ENCODE data around the gene FAM124A.

The FAM124A gene

DNA sequence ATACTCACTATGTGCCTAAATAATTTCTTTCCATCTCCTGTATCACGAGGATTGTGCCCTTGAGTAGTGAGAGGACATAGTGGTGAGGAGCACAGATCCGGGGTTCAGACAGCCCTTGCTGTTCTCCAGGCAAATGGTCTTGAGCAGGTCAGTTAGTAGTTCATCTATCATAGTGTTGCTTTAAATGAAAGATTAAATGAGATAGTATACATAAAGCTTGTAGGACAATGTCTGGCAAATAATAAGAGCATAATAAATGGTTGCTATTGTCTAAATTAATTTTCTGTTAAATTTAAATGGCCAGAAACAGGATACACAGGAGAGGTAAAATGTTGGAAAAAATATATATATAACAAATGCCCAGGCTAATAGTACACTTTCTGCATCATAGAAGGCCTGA, 23.4 kb downstream of the FAM124A start:
- Histone ChIP-seq H3K4me2 (ENCODE audit: low read length) (no peak overlapping the region), H3K36me3 (ENCODE audit: control insufficient read depth, insufficient read depth, low read length) (no peaks in the 10 kb centered on the region), H2AFZ (no peak overlapping the region), H3K79me2 (no peaks in the 10 kb centered on the region), H3K4me3 (ENCODE audit: low read depth, low read length) (no peak overlapping the region), H3K9me3 (ENCODE audit: control insufficient read depth, low read length) (no peaks in the 10 kb centered on the region), H3K27me3 (ENCODE audit: control insufficient read depth, insufficient read depth, low read length) (no peaks in the 10 kb centered on the region), H3K9ac (no peak overlapping the region), H3K27ac (no peak overlapping the region), H3K4me1 (peaks cover 10% of the 10 kb centered on the region)
- TF ChIP-seq, protein P1, sequence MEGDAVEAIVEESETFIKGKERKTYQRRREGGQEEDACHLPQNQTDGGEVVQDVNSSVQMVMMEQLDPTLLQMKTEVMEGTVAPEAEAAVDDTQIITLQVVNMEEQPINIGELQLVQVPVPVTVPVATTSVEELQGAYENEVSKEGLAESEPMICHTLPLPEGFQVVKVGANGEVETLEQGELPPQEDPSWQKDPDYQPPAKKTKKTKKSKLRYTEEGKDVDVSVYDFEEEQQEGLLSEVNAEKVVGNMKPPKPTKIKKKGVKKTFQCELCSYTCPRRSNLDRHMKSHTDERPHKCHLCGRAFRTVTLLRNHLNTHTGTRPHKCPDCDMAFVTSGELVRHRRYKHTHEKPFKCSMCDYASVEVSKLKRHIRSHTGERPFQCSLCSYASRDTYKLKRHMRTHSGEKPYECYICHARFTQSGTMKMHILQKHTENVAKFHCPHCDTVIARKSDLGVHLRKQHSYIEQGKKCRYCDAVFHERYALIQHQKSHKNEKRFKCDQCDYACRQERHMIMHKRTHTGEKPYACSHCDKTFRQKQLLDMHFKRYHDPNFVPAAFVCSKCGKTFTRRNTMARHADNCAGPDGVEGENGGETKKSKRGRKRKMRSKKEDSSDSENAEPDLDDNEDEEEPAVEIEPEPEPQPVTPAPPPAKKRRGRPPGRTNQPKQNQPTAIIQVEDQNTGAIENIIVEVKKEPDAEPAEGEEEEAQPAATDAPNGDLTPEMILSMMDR (IDR thresholded peaks at IDR 0.05): no peak

DNA sequence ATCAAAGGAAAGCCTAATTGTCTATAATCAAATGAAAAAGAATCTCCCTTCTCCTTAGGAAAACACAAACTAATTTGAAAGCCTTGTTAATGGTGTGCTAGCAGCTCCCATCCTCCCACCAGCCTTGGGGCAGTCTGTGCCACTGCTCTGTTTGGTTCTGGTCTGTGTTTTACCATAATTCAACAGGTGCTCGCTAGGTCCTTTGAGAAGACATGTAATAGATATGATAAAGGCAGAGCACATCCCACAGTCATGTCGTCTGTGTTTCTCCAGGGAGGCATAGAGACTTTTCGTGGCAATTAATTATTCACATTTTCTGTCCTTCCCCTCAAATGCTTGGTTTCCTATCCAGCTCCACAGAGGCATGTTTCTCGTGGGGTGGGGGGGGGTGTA, 23.8 kb downstream of the FAM124A start:
- no peaks in the 10 kb centered on the region for H3K9me3 ChIP-seq (ENCODE audit: control insufficient read depth, low read length)
- no peaks in the 10 kb centered on the region for H3K36me3 ChIP-seq (ENCODE audit: control insufficient read depth, insufficient read depth, low read length)
- H3K4me3 ChIP-seq (ENCODE audit: low read depth, low read length): no peak overlapping the region
- no peaks in the 10 kb centered on the region for H3K79me2 ChIP-seq
- no peak overlapping the region for H3K9ac ChIP-seq
- H3K27ac ChIP-seq: no peak overlapping the region
- H3K4me1 ChIP-seq: peaks cover 10% of the 10 kb centered on the region
- no peaks in the 10 kb centered on the region for H3K27me3 ChIP-seq (ENCODE audit: control insufficient read depth, insufficient read depth, low read length)
- no peak overlapping the region for H3K4me2 ChIP-seq (ENCODE audit: low read length)
- TF ChIP-seq, protein P1 (IDR thresholded peaks at IDR 0.05): no peak
- no peak overlapping the region for H2AFZ ChIP-seq

DNA sequence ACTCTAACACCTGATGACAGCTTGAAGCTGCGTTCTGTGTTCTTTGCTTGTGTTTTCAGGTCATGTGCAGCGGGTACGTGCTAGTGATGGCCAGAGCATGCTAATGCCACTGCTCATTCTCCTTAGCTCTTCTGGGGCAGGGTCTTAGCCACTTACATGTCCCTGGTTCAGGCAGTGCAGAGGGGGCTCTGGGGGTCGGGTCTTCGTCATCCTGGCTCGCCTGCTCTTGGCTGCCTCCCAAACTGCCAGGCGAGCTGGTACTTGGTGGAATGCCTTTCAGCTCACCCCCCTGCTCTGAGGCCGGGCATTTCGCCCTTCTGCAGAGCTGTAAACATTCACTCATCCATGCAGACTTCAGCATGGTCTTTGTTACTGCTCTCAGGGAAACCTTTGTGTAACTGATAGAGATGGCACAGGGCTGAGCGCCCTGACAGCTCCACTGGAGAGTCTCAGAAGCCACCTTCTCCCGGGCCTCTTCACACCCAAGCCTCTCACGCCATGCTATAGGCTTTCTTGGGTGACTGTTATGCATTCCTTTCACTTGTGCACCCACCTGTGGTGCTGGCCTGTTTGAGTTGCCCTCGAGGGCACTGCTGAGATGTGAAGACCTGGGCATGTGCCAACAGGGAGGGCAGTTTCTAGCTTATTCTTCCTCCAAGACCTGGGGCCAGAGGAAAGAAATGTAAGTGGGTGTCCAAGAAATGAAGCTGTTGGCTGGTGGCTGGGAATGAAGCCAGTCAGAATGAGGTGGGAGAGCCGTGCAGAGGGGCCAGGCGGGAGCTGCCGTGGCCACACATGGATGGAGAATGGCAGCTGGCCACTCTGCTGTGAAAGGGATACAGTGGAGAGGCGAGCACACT, 24.4 kb downstream of the FAM124A start:
- no peaks in the 10 kb centered on the region for H3K36me3 ChIP-seq (ENCODE audit: control insufficient read depth, insufficient read depth, low read length)
- no peaks in the 10 kb centered on the region for H3K79me2 ChIP-seq
- no peak overlapping the region for H3K4me2 ChIP-seq (ENCODE audit: low read length)
- H3K4me1 ChIP-seq: peaks cover 10% of the 10 kb centered on the region
- TF ChIP-seq, protein P1 (IDR thresholded peaks at IDR 0.05): no peak
- H3K4me3 ChIP-seq (ENCODE audit: low read depth, low read length): no peak overlapping the region
- no peaks in the 10 kb centered on the region for H3K9me3 ChIP-seq (ENCODE audit: control insufficient read depth, low read length)
- H3K9ac ChIP-seq: no peak overlapping the region
- H3K27me3 ChIP-seq (ENCODE audit: control insufficient read depth, insufficient read depth, low read length): no peaks in the 10 kb centered on the region
- no peak overlapping the region for H2AFZ ChIP-seq
- H3K27ac ChIP-seq: no peak overlapping the region

DNA sequence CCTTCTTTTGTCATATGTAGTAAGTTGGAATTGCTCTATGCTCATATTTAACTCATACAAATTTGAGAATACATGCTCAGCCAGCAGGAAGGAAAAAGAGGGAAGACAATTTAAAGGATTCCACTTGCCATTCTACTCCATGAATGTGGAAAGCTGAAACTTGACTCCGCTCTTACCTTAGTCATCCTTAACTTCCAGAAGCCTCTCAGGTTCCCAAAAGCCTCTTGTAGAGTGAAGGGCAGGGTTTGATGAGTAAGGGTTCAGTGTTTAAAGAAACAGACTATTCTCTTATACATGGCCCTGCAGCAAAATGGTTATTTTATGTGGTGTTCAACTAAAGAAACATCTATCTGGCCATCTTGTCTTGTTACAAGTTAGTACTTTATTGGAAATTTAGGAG, 27.1 kb downstream of the FAM124A start:
- Histone ChIP-seq H3K9ac (no peak overlapping the region), H3K4me2 (ENCODE audit: low read length) (no peak overlapping the region), H2AFZ (no peak overlapping the region), H3K27me3 (ENCODE audit: control insufficient read depth, insufficient read depth, low read length) (no peaks in the 10 kb centered on the region), H3K9me3 (ENCODE audit: control insufficient read depth, low read length) (no peaks in the 10 kb centered on the region), H3K27ac (no peak overlapping the region), H3K4me1 (peaks cover 10% of the 10 kb centered on the region), H3K4me3 (ENCODE audit: low read depth, low read length) (no peak overlapping the region), H3K79me2 (no peaks in the 10 kb centered on the region), H3K36me3 (ENCODE audit: control insufficient read depth, insufficient read depth, low read length) (no peaks in the 10 kb centered on the region)
- TF ChIP-seq, protein P1 (IDR thresholded peaks at IDR 0.05): no peak
